CD4-positive, CD25-positive, alpha-beta regulatory T cell (primary cell): ENCODE results near the gene GPR37. TPM values are rescaled to one million over a fixed set of nuclear protein-coding genes. Genes with fewer than 3 reads are reported as not detected.

Experiments
- ATAC-seq, 2 donors: fragments of 150-1000 bp; cut with Tn5 transposase; one replicate each; pipeline ENCODE4 v1.10.0; 2021; ENCODE audit warnings: low read depth in 2 of 2, moderate number of reproducible peaks in 2 of 2, moderate library complexity in 1 of 2
- DNase-seq, 3 donors: peaks; one replicate each; pipeline versions ENCODE4 v3.0.0 to v3.0.0-alpha.2; 2012 to 2022; ENCODE audit warnings: mixed read lengths in 1 of 3
- H3K27ac ChIP-seq: one replicate; pipeline ENCODE4 v1.7.0; 2013; ENCODE audit warnings: mild to moderate bottlenecking, low read length; ENCODE audit not compliant: insufficient read depth, poor library complexity, severe bottlenecking
- H3K27me3 ChIP-seq: one replicate; pipeline ENCODE4 v1.7.0; 2013; ENCODE audit warnings: low read length; ENCODE audit not compliant: control insufficient read depth, insufficient read depth
- H3K36me3 ChIP-seq: one replicate; pipeline ENCODE4 v1.7.0; 2013; ENCODE audit warnings: mild to moderate bottlenecking, low read length, moderate library complexity; ENCODE audit not compliant: control insufficient read depth, insufficient read depth
- H3K4me1 ChIP-seq: 2 replicates; pipeline ENCODE4 v1.7.0; 2013; ENCODE audit warnings: mild to moderate bottlenecking, low read length; ENCODE audit not compliant: insufficient read depth, control insufficient read depth, poor library complexity, severe bottlenecking
- H3K4me3 ChIP-seq: one replicate; pipeline ENCODE4 v1.7.0; 2013; ENCODE audit warnings: low read depth, mild to moderate bottlenecking, low read length, moderate library complexity
- H3K9me3 ChIP-seq, 2 experiments: 1 replicate in 1 of 2; 2 replicates in 1 of 2; pipeline ENCODE4 v1.7.0; 2013; ENCODE audit warnings: low read length in 2 of 2, mild to moderate bottlenecking in 1 of 2, moderate library complexity in 1 of 2; ENCODE audit not compliant: control insufficient read depth in 2 of 2
- H3K27ac Mint-ChIP-seq, 3 donors: one replicate each; pipeline ENCODE4 v1.8.0; 2020 to 2022; ENCODE audit warnings: mild to moderate bottlenecking in 3 of 3, mixed read lengths in 3 of 3, moderate library complexity in 2 of 3
- H3K27me3 Mint-ChIP-seq: one replicate; pipeline ENCODE4 v1.8.0; 2022; ENCODE audit warnings: mild to moderate bottlenecking, mixed read lengths
- H3K36me3 Mint-ChIP-seq: one replicate; pipeline ENCODE4 v1.8.0; 2020; ENCODE audit warnings: mixed read lengths
- H3K4me1 Mint-ChIP-seq, 4 donors: one replicate each; pipeline ENCODE4 v1.8.0; 2020 to 2022; ENCODE audit warnings: mixed read lengths in 4 of 4, mild to moderate bottlenecking in 1 of 4
- H3K4me3 Mint-ChIP-seq, 4 donors: one replicate each; pipeline ENCODE4 v1.8.0; 2020 to 2022; ENCODE audit warnings: mild to moderate bottlenecking in 4 of 4, mixed read lengths in 4 of 4, moderate library complexity in 3 of 4
- H3K9me3 Mint-ChIP-seq, 7 donors: one replicate each; pipeline ENCODE4 v1.8.0; 2020 to 2022; ENCODE audit warnings: mixed read lengths in 7 of 7, mild to moderate bottlenecking in 3 of 7, moderate library complexity in 2 of 7
- polyA plus RNA-seq, 4 donors: library from polyadenylated mRNA; unstranded; fragments of 300-500 nt; fragmentation: Illumina TruSeq; gene quantifications; one replicate each; pipeline ENCODE4 v1.2.3, GENCODE V29; 2021
- total RNA-seq: library from RNA; stranded (reverse); gene quantifications from one replicate; pipeline ENCODE4 v1.2.3, GENCODE V29; 2022

The GPR37 gene
- total and polyA plus RNA-seq, 5 donors from 2014 or later = not detected

GRCh38 chr7:124801330-124801895 lies 35.8 kb upstream of the GPR37 start:
- no peak overlapping the region for H3K4me3 ChIP-seq
- DNase-seq (no peak), ATAC-seq (no peak)
- no peaks in the 10 kb centered on the region for H3K36me3 Mint-ChIP-seq
- H3K36me3 ChIP-seq = no peaks in the 10 kb centered on the region
- H3K27me3 ChIP-seq = peaks cover 4% of the 10 kb centered on the region
- no peaks in the 10 kb centered on the region for H3K4me1 ChIP-seq
- no peaks in the 10 kb centered on the region for H3K4me1 Mint-ChIP-seq
- no peak overlapping the region for H3K4me3 Mint-ChIP-seq
- no peaks in the 10 kb centered on the region for H3K9me3 ChIP-seq
- peaks cover 6% of the 10 kb centered on the region for H3K27me3 Mint-ChIP-seq
- no peak overlapping the region for H3K27ac Mint-ChIP-seq
- peaks cover 0 to 2% (median 0%) of the 10 kb centered on the region in 7 donors for H3K9me3 Mint-ChIP-seq
- H3K27ac ChIP-seq = no peak overlapping the region

- no peak for ATAC-seq
- Mint-ChIP-seq H3K27ac (no peak overlapping the region), H3K4me3 (no peak overlapping the region), H3K9me3 (peaks cover 0 to 3% (median 0%) of the 10 kb centered on the region in 7 donors), H3K36me3 (no peaks in the 10 kb centered on the region), H3K27me3 (peaks cover 6% of the 10 kb centered on the region), H3K4me1 (no peaks in the 10 kb centered on the region)
- Histone ChIP-seq H3K9me3 (peaks cover 0 to 3% of the 10 kb centered on the region in 2 experiments), H3K4me1 (no peaks in the 10 kb centered on the region), H3K4me3 (no peak overlapping the region), H3K27ac (no peak overlapping the region), H3K27me3 (peaks cover 4% of the 10 kb centered on the region), H3K36me3 (no peaks in the 10 kb centered on the region)
- no peak for DNase-seq
Measured at GRCh38 chr7:124800386-124800785, 34.8 kb upstream of the GPR37 start.

- Histone ChIP-seq H3K4me3 (no peak overlapping the region), H3K36me3 (no peaks in the 10 kb centered on the region), H3K27ac (no peak overlapping the region), H3K4me1 (no peaks in the 10 kb centered on the region), H3K9me3 (peaks cover 0 to 3% of the 10 kb centered on the region in 2 experiments), H3K27me3 (peaks cover 4% of the 10 kb centered on the region)
- ATAC-seq = no peak
- Mint-ChIP-seq H3K36me3 (no peaks in the 10 kb centered on the region), H3K27me3 (peaks cover 6% of the 10 kb centered on the region), H3K4me3 (no peak overlapping the region), H3K27ac (no peak overlapping the region), H3K4me1 (no peaks in the 10 kb centered on the region), H3K9me3 (peaks cover 0 to 3% (median 0%) of the 10 kb centered on the region in 7 donors)
- no peak for DNase-seq
Measured at GRCh38 chr7:124799448-124799847, 33.9 kb upstream of the GPR37 start.

GRCh38 chr7:124796771-124797170 lies 31.2 kb upstream of the GPR37 start:
- peaks cover 4% of the 10 kb centered on the region for H3K27me3 ChIP-seq
- H3K4me1 ChIP-seq = no peaks in the 10 kb centered on the region
- H3K27ac ChIP-seq = no peak overlapping the region
- H3K9me3 ChIP-seq = peaks cover 0 to 3% of the 10 kb centered on the region in 2 experiments
- H3K36me3 ChIP-seq = no peaks in the 10 kb centered on the region
- Mint-ChIP-seq H3K9me3 (peaks cover 0 to 3% (median 0%) of the 10 kb centered on the region in 7 donors), H3K27me3 (peaks cover 11% of the 10 kb centered on the region), H3K4me3 (no peak overlapping the region), H3K4me1 (no peaks in the 10 kb centered on the region), H3K36me3 (no peaks in the 10 kb centered on the region), H3K27ac (no peak overlapping the region)
- ATAC-seq (no peak), DNase-seq (no peak)
- H3K4me3 ChIP-seq = no peak overlapping the region

- ATAC-seq (no peak), DNase-seq (no peak)
- Mint-ChIP-seq H3K27ac (no peak overlapping the region), H3K9me3 (peaks cover 0 to 2% (median 0%) of the 10 kb centered on the region in 7 donors), H3K27me3 (peaks cover 10% of the 10 kb centered on the region), H3K36me3 (no peaks in the 10 kb centered on the region), H3K4me1 (no peaks in the 10 kb centered on the region), H3K4me3 (no peak overlapping the region)
- Histone ChIP-seq H3K27me3 (no peaks in the 10 kb centered on the region), H3K9me3 (peaks cover 0 to 3% of the 10 kb centered on the region in 2 experiments), H3K4me1 (no peaks in the 10 kb centered on the region), H3K36me3 (no peaks in the 10 kb centered on the region), H3K4me3 (no peak overlapping the region), H3K27ac (no peak overlapping the region)
Measured at GRCh38 chr7:124792696-124793095, 27.1 kb upstream of the GPR37 start.

DNA sequence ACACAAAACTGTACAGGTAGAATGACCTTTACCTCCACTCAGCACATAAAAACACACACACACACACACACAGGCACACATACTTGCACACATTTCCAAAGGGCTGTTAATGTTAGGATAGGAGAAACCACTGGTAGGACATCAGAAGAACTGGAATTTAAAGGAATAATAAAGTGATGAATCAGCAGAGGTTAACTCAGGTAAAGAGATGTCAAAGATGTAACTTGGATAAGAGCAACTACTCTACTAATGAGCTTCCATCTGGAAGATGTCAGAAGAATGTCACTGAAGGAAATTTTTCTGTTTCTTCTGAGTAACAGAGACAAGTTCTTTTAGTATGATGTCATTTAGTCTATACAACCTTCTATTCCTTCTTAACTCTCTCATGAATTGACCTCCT lies 26.4 kb upstream of the GPR37 start:
- Mint-ChIP-seq H3K4me3 (no peak overlapping the region), H3K9me3 (peaks cover 0 to 2% (median 0%) of the 10 kb centered on the region in 7 donors), H3K27me3 (peaks cover 10% of the 10 kb centered on the region), H3K27ac (no peak overlapping the region), H3K4me1 (no peaks in the 10 kb centered on the region), H3K36me3 (no peaks in the 10 kb centered on the region)
- H3K9me3 ChIP-seq = peaks cover 0 to 3% of the 10 kb centered on the region in 2 experiments
- no peak for ATAC-seq
- no peaks in the 10 kb centered on the region for H3K27me3 ChIP-seq
- H3K36me3 ChIP-seq = no peaks in the 10 kb centered on the region
- no peak overlapping the region for H3K4me3 ChIP-seq
- no peak overlapping the region for H3K27ac ChIP-seq
- no peak for DNase-seq
- no peaks in the 10 kb centered on the region for H3K4me1 ChIP-seq

GRCh38 chr7:124791426-124791825 lies 25.8 kb upstream of the GPR37 start:
- Mint-ChIP-seq H3K27ac (no peak overlapping the region), H3K27me3 (peaks cover 10% of the 10 kb centered on the region), H3K36me3 (no peaks in the 10 kb centered on the region), H3K9me3 (peaks cover 0 to 2% (median 0%) of the 10 kb centered on the region in 7 donors), H3K4me3 (no peak overlapping the region), H3K4me1 (no peaks in the 10 kb centered on the region)
- H3K36me3 ChIP-seq = no peaks in the 10 kb centered on the region
- ATAC-seq (no peak), DNase-seq (no peak)
- no peaks in the 10 kb centered on the region for H3K27me3 ChIP-seq
- H3K27ac ChIP-seq = no peak overlapping the region
- no peak overlapping the region for H3K4me3 ChIP-seq
- no peaks in the 10 kb centered on the region for H3K4me1 ChIP-seq
- peaks cover 0 to 3% of the 10 kb centered on the region in 2 experiments for H3K9me3 ChIP-seq

DNA sequence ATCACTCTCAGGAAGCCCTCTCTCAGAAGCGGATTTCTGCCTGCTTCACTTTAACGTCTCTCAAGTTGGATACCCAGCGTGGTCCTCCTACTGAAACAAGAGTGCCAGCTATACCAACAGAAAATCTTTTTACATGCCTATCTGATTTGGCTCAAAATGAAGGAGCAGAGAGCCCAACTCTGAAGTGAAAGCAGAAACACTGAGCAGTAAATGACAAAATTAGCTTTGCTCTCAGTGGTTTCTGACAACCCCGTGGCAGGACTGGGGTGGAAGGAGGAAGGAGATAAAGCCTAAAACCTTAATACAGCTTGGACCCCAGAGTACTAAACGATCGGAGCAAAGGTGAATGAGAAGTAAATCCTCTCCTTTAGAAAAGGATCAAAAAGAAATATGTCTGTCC lies 25.1 kb upstream of the GPR37 start:
- H3K9me3 ChIP-seq = no peaks in the 10 kb centered on the region
- no peaks in the 10 kb centered on the region for H3K4me1 ChIP-seq
- no peak overlapping the region for H3K27ac Mint-ChIP-seq
- no peak overlapping the region for H3K27ac ChIP-seq
- H3K27me3 Mint-ChIP-seq = peaks cover 10% of the 10 kb centered on the region
- no peak overlapping the region for H3K4me3 ChIP-seq
- no peaks in the 10 kb centered on the region for H3K36me3 Mint-ChIP-seq
- DNase-seq = no peak
- no peak overlapping the region for H3K4me3 Mint-ChIP-seq
- no peaks in the 10 kb centered on the region for H3K4me1 Mint-ChIP-seq
- no peaks in the 10 kb centered on the region for H3K27me3 ChIP-seq
- H3K9me3 Mint-ChIP-seq = peaks cover 0 to 2% (median 0%) of the 10 kb centered on the region in 7 donors
- no peak for ATAC-seq
- H3K36me3 ChIP-seq = no peaks in the 10 kb centered on the region
